Nephron (organoid): ENCODE measurements around the gene DENND6A.

Experiments used
- H3K27ac Mint-ChIP-seq, 3 experiments: 2 replicates each; pipeline ENCODE4 v1.8.0; 2020; ENCODE audit warnings: mixed read lengths in 3 of 3, mild to moderate bottlenecking in 2 of 3, moderate library complexity in 1 of 3
- H3K27me3 Mint-ChIP-seq: 2 replicates; pipeline ENCODE4 v1.8.0; 2021; ENCODE audit warnings: low read depth, mild to moderate bottlenecking, moderate library complexity, mixed read lengths
- H3K36me3 Mint-ChIP-seq: 2 replicates; pipeline ENCODE4 v1.8.0; 2020; ENCODE audit warnings: low read depth, mixed read lengths
- H3K4me1 Mint-ChIP-seq: 2 replicates; pipeline ENCODE4 v1.8.0; 2020; ENCODE audit warnings: mixed read lengths
- H3K4me3 Mint-ChIP-seq, 3 experiments: 2 replicates each; pipeline ENCODE4 v1.8.0; 2020; ENCODE audit warnings: mild to moderate bottlenecking in 3 of 3, mixed read lengths in 3 of 3, moderate library complexity in 2 of 3
- H3K9me3 Mint-ChIP-seq: 2 replicates; pipeline ENCODE4 v1.8.0; 2020; ENCODE audit warnings: mixed read lengths
- TF ChIP-seq, protein P1 (sequence below), 3 experiments: fragments of 200-600 bp; sonication (generic); IDR thresholded peaks; one replicate each; pipeline ENCODE4 v1.5.0; 2021; ENCODE audit warnings: antibody characterized with exemption in 3 of 3; ENCODE audit not compliant: unreplicated experiment in 3 of 3

Gene DENND6A, protein sequence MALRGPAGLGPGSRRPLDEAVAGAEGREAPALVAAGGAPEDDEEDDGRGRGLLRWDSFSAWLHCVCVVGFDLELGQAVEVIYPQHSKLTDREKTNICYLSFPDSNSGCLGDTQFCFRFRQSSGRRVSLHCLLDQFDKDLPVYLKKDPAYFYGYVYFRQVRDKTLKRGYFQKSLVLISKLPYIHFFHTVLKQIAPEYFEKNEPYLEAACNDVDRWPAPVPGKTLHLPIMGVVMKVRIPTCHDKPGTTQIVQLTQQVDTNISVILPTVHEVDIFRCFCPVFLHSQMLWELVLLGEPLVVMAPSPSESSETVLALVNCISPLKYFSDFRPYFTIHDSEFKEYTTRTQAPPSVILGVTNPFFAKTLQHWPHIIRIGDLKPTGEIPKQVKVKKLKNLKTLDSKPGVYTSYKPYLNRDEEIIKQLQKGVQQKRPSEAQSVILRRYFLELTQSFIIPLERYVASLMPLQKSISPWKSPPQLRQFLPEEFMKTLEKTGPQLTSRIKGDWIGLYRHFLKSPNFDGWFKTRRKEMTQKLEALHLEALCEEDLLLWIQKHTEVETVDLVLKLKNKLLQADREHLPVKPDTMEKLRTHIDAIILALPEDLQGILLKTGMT

DNA sequence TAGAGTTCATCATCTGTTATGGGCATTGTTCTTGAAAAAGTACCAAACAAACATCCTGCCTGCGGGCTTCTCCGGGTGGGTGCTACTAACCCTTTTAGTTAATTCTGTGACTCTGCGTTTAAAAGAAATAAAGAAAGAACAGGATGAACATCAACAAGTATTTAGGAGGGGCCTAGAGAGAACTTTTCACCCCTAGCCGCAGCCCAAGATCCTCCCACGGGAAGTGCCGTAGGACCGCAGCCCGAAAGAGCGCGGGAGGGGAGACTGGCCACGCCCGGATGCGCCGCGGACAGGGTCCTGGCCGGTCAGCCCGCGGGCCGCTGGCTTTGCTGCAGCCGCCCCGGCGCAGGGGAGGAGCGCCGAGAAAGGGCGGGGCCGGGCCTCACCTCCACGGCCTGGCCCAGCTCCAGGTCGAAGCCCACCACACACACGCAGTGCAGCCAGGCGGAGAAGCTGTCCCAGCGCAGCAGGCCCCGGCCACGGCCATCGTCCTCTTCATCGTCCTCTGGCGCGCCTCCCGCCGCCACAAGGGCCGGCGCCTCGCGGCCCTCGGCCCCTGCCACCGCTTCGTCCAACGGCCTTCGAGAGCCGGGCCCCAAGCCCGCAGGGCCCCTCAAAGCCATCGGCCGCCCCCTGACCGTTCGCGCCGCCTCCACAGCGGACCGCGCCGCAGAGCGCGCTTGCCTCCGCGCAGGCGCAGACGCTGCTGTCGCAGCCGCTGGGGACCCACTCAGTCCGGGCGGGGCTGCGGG, at the start of gene DENND6A:
DENND6A (minus strand) TSS at position 682 of the 752 bp plus-strand sequence; CDS start at position 623, 59 bp downstream.
- Mint-ChIP-seq H3K4me3 (peak within 1 kb of the TSS; percentile 93 to 97 (median 96)), H3K9me3 (no peaks in the 10 kb centered on the region), H3K27me3 (no peaks in the 10 kb centered on the region), H3K27ac (peak within 1 kb of the TSS; percentile 96 to 97 (median 96)), H3K36me3 (peaks cover 4% of the 10 kb centered on the region), H3K4me1 (peaks cover 31% of the 10 kb centered on the region)
- TF ChIP-seq, protein P1, sequence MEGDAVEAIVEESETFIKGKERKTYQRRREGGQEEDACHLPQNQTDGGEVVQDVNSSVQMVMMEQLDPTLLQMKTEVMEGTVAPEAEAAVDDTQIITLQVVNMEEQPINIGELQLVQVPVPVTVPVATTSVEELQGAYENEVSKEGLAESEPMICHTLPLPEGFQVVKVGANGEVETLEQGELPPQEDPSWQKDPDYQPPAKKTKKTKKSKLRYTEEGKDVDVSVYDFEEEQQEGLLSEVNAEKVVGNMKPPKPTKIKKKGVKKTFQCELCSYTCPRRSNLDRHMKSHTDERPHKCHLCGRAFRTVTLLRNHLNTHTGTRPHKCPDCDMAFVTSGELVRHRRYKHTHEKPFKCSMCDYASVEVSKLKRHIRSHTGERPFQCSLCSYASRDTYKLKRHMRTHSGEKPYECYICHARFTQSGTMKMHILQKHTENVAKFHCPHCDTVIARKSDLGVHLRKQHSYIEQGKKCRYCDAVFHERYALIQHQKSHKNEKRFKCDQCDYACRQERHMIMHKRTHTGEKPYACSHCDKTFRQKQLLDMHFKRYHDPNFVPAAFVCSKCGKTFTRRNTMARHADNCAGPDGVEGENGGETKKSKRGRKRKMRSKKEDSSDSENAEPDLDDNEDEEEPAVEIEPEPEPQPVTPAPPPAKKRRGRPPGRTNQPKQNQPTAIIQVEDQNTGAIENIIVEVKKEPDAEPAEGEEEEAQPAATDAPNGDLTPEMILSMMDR (IDR thresholded peaks at IDR 0.05; ENCODE audit: unreplicated experiment in 3 of 3) = no peak

DNA sequence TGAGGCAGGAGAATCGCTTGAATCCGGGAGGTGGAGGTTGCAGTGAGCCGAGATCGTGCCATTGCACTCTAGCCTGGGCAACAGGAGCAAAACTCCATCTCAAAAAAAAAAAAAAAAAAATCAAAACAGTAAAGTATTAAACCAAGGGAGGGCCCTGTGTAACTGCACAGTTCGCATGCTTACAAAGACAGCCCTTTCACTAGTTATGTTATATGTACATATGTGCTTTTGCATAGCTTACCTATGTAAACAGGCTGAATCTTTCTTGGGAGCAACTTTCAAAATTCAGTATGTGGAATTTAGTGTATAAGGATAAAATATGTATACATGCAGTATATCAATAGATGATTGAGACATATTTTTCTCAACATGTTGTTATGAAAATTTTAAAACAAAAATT, 47.1 kb upstream of the DENND6A start:
- Mint-ChIP-seq H3K27ac (no peak overlapping the region), H3K4me1 (peaks cover 8% of the 10 kb centered on the region), H3K4me3 (no peak overlapping the region), H3K9me3 (no peaks in the 10 kb centered on the region), H3K27me3 (no peaks in the 10 kb centered on the region), H3K36me3 (no peaks in the 10 kb centered on the region)
- TF ChIP-seq, protein P1 (IDR thresholded peaks at IDR 0.05; ENCODE audit: unreplicated experiment in 3 of 3) = no peak

DNA sequence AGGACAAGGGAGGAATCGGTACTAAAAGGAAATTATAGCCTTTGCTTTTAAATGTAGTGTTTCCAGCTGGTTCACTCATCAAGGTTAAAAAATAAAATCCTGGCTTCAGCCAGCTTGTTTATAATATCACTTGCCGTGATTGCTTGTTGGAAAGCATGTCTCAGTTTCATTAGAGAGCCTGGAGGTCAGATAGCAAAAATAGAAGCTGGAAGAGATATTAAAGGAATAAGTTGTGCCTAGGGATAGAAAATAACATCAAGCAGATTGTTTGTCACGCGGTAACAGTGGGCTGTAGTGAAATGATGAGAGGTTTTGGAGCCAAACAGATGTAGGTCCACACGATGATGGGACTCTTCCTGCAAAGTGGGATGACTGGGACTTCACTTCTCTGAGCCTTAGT, 45.5 kb upstream of the DENND6A start:
- no peaks in the 10 kb centered on the region for H3K36me3 Mint-ChIP-seq
- no peaks in the 10 kb centered on the region for H3K9me3 Mint-ChIP-seq
- no peaks in the 10 kb centered on the region for H3K27me3 Mint-ChIP-seq
- H3K27ac Mint-ChIP-seq = peak overlapping the region in 1 of 3 experiments; percentile 18
- peaks cover 8% of the 10 kb centered on the region for H3K4me1 Mint-ChIP-seq
- H3K4me3 Mint-ChIP-seq = no peak overlapping the region
- TF ChIP-seq, protein P1 (IDR thresholded peaks at IDR 0.05; ENCODE audit: unreplicated experiment in 3 of 3) = no peak

DNA sequence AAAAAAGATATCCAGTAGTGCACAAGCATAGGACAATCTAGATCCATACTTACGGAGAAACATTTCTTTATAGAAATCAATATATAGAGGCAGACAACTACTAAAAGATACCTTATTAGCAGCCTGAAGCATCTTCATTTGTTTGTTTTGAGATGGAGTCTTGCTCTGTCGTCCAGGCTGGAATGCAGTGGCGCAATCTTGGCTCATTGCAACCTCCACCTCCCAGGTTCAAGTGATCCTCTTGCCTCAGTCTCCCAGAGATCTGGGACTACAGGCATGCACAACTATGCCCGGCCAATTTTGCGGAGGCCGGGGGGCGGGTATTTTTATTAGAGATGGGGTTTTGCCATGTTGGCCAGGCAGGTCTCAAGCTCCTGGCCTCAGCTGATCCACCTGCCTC, 45.0 kb upstream of the DENND6A start:
- TF ChIP-seq, protein P1 (IDR thresholded peaks at IDR 0.05; ENCODE audit: unreplicated experiment in 3 of 3) = no peak
- H3K4me1 Mint-ChIP-seq = peaks cover 8% of the 10 kb centered on the region
- no peaks in the 10 kb centered on the region for H3K36me3 Mint-ChIP-seq
- peak overlapping the region in 1 of 3 experiments; percentile 18 for H3K27ac Mint-ChIP-seq
- no peak overlapping the region for H3K4me3 Mint-ChIP-seq
- H3K27me3 Mint-ChIP-seq = no peaks in the 10 kb centered on the region
- no peaks in the 10 kb centered on the region for H3K9me3 Mint-ChIP-seq

DNA sequence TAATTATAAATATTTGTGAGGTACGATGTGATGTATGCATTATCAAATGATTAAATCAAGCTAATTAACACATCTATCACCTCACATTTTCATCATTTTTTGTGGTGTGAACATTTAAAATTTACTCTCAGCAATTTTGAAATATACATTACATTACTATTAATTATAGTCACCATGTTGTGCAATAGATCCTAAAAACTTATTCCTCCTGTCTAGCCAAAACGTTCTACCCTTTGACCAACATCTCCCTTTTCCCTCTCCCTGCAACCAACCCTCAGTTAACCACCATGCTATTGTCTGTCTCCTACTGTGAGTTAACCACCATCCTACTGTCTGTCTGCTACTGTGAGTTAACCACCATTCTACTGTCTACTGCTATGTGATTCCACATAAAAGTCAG, 42.5 kb upstream of the DENND6A start:
- Mint-ChIP-seq H3K27ac (no peak overlapping the region), H3K9me3 (no peaks in the 10 kb centered on the region), H3K27me3 (no peaks in the 10 kb centered on the region), H3K4me3 (no peak overlapping the region), H3K4me1 (peaks cover 19% of the 10 kb centered on the region), H3K36me3 (no peaks in the 10 kb centered on the region)
- TF ChIP-seq, protein P1 (IDR thresholded peaks at IDR 0.05; ENCODE audit: unreplicated experiment in 3 of 3) = no peak
